NCI-H345 treated with DMSO at 0.1 percent for 48 hours (cell line): ENCODE measurements around the gene USP26.
"Not testable (repeated sequence)": the region's sequence is repeated elsewhere in the genome, so short reads cannot be mapped to it uniquely, and the experiment has no call there.

Source experiments
- DNase-seq: peaks from one replicate; lab custom pipeline; 2025; ENCODE audit not compliant: unreplicated experiment; lab: John Stamatoyannopoulos, UW

The USP26 gene

GRCh38 chrX:133097031-133097430 is at the start of gene USP26:
TSS of gene USP26 (minus strand) at chrX:133097109. CDS start at chrX:133028220, 68,889 bp downstream.
- no peak for DNase-seq

GRCh38 chrX:133134282-133134681 is 37.4 kb upstream of the USP26 start:
- DNase-seq = no peak

GRCh38 chrX:133120406-133120805 is 23.5 kb upstream of the USP26 start:
- DNase-seq = no peak

- DNase-seq = no peak
These were observed 2.7 kb downstream of the USP26 start for GRCh38 chrX:133094098-133094731.

- DNase-seq = no peak
These were observed 6.6 kb downstream of the USP26 start for GRCh38 chrX:133090236-133090809.

- DNase-seq = no peak
These were observed 7.5 kb downstream of the USP26 start for GRCh38 chrX:133089411-133089810.

- DNase-seq = no peak
These were observed 11.1 kb downstream of the USP26 start for GRCh38 chrX:133085785-133086184.

- DNase-seq = not testable (repeated sequence)
These were observed 11.9 kb downstream of the USP26 start for GRCh38 chrX:133085056-133085455.

- DNase-seq = no peak
These were observed 13.0 kb downstream of the USP26 start for GRCh38 chrX:133083899-133084298.

GRCh38 chrX:133081990-133082389 is 14.9 kb downstream of the USP26 start:
- DNase-seq = no peak

- DNase-seq = not testable (repeated sequence)
These were observed 19.1 kb downstream of the USP26 start for GRCh38 chrX:133077856-133078255.

GRCh38 chrX:133072566-133072965 is 24.3 kb downstream of the USP26 start:
- DNase-seq = no peak

- no peak for DNase-seq
These were observed 28.4 kb downstream of the USP26 start for GRCh38 chrX:133068461-133068860.

GRCh38 chrX:133056341-133056740 is 40.6 kb downstream of the USP26 start:
- no peak for DNase-seq

- DNase-seq = no peak
These were observed 42.0 kb downstream of the USP26 start for GRCh38 chrX:133054761-133055405.

GRCh38 chrX:133053861-133054598 is 42.9 kb downstream of the USP26 start:
- DNase-seq = no peak

GRCh38 chrX:133048751-133049150 is 48.2 kb downstream of the USP26 start:
- DNase-seq = no peak

GRCh38 chrX:133046601-133047000 is 50.3 kb downstream of the USP26 start:
- DNase-seq = no peak

GRCh38 chrX:133045986-133046385 is 50.9 kb downstream of the USP26 start:
- DNase-seq = peak; percentile 1

GRCh38 chrX:133044145-133044786 is 52.6 kb downstream of the USP26 start:
- DNase-seq = not testable (repeated sequence)

GRCh38 chrX:133042260-133042659 is 54.6 kb downstream of the USP26 start:
- DNase-seq = no peak
